Loucy (cell line): Measurements from ENCODE around the gene TANC2.

ENCODE experiments used
- EZH2phosphoT487 ChIP-seq: fragments of 200-600 bp; IDR thresholded peaks from 2 replicates; pipeline ENCODE4 v1.6.1; 2018; ENCODE audit warnings: antibody characterized with exemption, mild to moderate bottlenecking, moderate library complexity, borderline replicate concordance
- TF ChIP-seq, protein P1 (sequence below): fragments of 200-600 bp; sonication (generic); conservative IDR thresholded peaks from 2 replicates; pipeline ENCODE4 v1.5.1; 2014; ENCODE audit warnings: mild to moderate bottlenecking, antibody characterized with exemption, low read length

DNA sequence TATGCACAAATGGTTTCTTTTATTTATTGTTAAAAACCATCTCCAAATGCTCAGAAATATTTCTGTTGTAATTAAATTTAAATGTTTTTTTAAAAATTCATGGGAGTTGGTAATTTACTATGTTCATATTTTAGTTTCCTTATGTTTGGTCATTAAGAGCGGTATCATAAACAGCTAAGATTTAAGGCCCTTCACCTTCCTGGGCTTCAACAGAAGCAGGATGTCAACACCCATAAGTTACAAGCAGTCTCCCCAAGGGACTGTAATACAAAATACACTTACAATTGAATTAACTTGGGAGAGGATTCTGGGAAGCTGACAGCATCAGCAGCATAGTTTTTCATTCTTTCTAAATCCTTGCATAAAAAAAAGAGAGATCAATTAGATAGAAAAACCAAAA, 30.9 kb upstream of the TANC2 start:
- TF ChIP-seq, protein P1, sequence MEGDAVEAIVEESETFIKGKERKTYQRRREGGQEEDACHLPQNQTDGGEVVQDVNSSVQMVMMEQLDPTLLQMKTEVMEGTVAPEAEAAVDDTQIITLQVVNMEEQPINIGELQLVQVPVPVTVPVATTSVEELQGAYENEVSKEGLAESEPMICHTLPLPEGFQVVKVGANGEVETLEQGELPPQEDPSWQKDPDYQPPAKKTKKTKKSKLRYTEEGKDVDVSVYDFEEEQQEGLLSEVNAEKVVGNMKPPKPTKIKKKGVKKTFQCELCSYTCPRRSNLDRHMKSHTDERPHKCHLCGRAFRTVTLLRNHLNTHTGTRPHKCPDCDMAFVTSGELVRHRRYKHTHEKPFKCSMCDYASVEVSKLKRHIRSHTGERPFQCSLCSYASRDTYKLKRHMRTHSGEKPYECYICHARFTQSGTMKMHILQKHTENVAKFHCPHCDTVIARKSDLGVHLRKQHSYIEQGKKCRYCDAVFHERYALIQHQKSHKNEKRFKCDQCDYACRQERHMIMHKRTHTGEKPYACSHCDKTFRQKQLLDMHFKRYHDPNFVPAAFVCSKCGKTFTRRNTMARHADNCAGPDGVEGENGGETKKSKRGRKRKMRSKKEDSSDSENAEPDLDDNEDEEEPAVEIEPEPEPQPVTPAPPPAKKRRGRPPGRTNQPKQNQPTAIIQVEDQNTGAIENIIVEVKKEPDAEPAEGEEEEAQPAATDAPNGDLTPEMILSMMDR, result no peak
- TF ChIP-seq EZH2phosphoT487, result no peak
